HL-60 (cell line): Measurements from ENCODE around the gene RAD18.

ENCODE experiments used
- DNase-seq, 2 experiments: peaks; one replicate each; pipeline ENCODE4 v3.0.0-alpha.2; 2010 to 2020; ENCODE audit warnings: low read depth in 1 of 2, low spot score in 1 of 2
- H3K27ac ChIP-seq: fragments of 250-450 bp; sonication (Bioruptor Pico); replicated peaks from 2 replicates; pipeline ENCODE4 v1.5.1; 2020; ENCODE audit warnings: mild to moderate bottlenecking, moderate library complexity
- H3K27me3 ChIP-seq: fragments of 250-450 bp; sonication (Bioruptor Pico); 2 replicates; pipeline ENCODE4 v1.5.1; 2021; ENCODE audit warnings: mild to moderate bottlenecking, moderate library complexity; ENCODE audit not compliant: insufficient read depth, poor library complexity, severe bottlenecking
- H3K4me3 ChIP-seq: replicated peaks from 2 replicates; pipeline ENCODE4 v1.5.1; 2011; ENCODE audit warnings: mild to moderate bottlenecking, control low read depth, low read length; ENCODE audit not compliant: insufficient read depth
- GABPA ChIP-seq: IDR thresholded peaks from 2 replicates; pipeline ENCODE4 v1.6.1; 2012; ENCODE audit warnings: low read depth
- POLR2AphosphoS5 ChIP-seq: IDR thresholded peaks from 2 replicates; pipeline ENCODE4 v1.6.1; 2012; ENCODE audit warnings: low read depth
- REST ChIP-seq: IDR thresholded peaks from 2 replicates; pipeline ENCODE4 v1.6.1; 2012; ENCODE audit warnings: low read depth; ENCODE audit not compliant: insufficient replicate concordance
- SPI1 ChIP-seq: IDR thresholded peaks from 2 replicates; pipeline ENCODE4 v1.6.1; 2012; ENCODE audit warnings: low read depth, mild to moderate bottlenecking, borderline replicate concordance
- TF ChIP-seq, protein P1 (sequence below): IDR thresholded peaks from one replicate; pipeline ENCODE4 v1.5.1; 2011; ENCODE audit warnings: low read length, control low read depth, inconsistent platforms; ENCODE audit not compliant: insufficient read depth

RAD18 gene

DNA sequence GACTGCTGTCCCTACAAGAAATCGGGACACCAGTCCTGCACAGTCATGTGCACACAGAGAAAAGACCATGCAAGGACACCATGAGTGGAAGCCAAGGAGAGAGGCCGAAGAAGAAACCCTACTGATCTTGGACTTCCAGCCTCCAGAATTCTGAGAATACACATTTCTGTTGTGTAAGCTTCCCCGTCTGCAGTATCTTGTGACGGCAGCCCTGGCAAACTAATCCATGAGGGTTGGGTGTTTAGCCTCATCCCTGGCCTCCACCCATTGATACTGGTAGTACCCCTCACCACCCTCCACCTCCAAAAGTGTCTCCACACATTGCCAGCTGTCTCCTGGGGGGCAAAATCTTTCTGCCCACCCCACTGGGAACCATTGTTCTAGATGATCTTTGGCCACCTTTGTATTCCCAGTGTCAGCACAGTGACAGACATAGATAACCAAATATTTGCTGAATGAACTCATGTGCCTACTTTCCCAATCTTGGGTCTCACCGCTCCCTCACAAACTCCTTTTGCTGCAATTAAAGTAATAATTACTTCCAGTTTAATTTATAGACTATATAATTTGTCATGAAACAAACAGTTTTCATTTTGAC is 83.8 kb downstream of the RAD18 start:
- TF ChIP-seq SPI1 (no peak), POLR2AphosphoS5 (no peak), REST (no peak), GABPA (no peak)
- TF ChIP-seq, protein P1, sequence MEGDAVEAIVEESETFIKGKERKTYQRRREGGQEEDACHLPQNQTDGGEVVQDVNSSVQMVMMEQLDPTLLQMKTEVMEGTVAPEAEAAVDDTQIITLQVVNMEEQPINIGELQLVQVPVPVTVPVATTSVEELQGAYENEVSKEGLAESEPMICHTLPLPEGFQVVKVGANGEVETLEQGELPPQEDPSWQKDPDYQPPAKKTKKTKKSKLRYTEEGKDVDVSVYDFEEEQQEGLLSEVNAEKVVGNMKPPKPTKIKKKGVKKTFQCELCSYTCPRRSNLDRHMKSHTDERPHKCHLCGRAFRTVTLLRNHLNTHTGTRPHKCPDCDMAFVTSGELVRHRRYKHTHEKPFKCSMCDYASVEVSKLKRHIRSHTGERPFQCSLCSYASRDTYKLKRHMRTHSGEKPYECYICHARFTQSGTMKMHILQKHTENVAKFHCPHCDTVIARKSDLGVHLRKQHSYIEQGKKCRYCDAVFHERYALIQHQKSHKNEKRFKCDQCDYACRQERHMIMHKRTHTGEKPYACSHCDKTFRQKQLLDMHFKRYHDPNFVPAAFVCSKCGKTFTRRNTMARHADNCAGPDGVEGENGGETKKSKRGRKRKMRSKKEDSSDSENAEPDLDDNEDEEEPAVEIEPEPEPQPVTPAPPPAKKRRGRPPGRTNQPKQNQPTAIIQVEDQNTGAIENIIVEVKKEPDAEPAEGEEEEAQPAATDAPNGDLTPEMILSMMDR, result no peak
- Histone ChIP-seq H3K27me3 (no peaks in the 10 kb centered on the region), H3K27ac (no peak overlapping the region), H3K4me3 (no peak overlapping the region)
- no peak for DNase-seq

DNA sequence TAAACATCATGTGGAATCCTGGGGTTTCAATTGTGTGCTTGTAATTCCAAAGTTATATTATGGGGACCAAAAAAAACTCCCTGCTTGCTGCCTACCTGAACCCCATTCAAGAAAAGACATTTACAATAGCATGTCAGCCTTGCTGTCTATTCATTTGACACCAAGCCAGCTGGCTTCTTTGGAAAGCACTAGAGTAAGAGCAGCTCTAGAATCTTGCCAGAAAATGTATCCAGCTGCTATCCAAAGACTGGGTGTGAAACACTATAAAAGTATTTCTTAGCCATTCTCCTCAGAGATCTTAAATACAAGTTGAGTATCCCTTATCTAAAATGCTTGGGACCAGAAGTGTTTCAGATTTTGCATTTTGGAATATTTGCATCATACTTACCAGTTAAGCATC is 87.4 kb downstream of the RAD18 start:
- no peak overlapping the region for H3K27ac ChIP-seq
- TF ChIP-seq POLR2AphosphoS5 (no peak), GABPA (no peak), REST (no peak), SPI1 (no peak)
- TF ChIP-seq, protein P1, result no peak
- no peaks in the 10 kb centered on the region for H3K27me3 ChIP-seq
- no peak overlapping the region for H3K4me3 ChIP-seq
- no peak for DNase-seq

GRCh38 chr3:8873740-8874139 is 89.5 kb downstream of the RAD18 start:
- TF ChIP-seq POLR2AphosphoS5 (no peak), GABPA (no peak), REST (no peak), SPI1 (no peak)
- TF ChIP-seq, protein P1, result no peak
- DNase-seq, result no peak

More at GRCh38 chr3:8873740-8874139, 89.5 kb downstream of the RAD18 start:
- H3K27ac ChIP-seq, result no peak overlapping the region
- no peaks in the 10 kb centered on the region for H3K27me3 ChIP-seq
- H3K4me3 ChIP-seq, result no peak overlapping the region
